Urothelium cell line (cell line): Measurements from ENCODE around the gene RANBP17.
"Not testable (repeated sequence)": the region's sequence is repeated elsewhere in the genome, so short reads cannot be mapped to it uniquely, and the experiment has no call there.

Experiments
- DNase-seq: peaks from one replicate; pipeline ENCODE4 v3.0.0; 2011; ENCODE audit warnings: low spot score, mixed read lengths
- FAIRE-seq: peaks from 2 replicates; lab custom pipeline; 2011; peaks lifted over from hg19 to GRCh38; lab: Jason Lieb, UNC

RANBP17 gene

GRCh38 chr5:171275841-171276544, 414.2 kb downstream of the RANBP17 start:
- no peak for DNase-seq

GRCh38 chr5:171283753-171284152, 421.9 kb downstream of the RANBP17 start:
- DNase-seq (no peak), FAIRE-seq (no peak)

More at GRCh38 chr5:171275841-171276544, 414.2 kb downstream of the RANBP17 start:
- FAIRE-seq, result no peak

- FAIRE-seq (no peak), DNase-seq (no peak)
Measured at GRCh38 chr5:171285465-171285864, 423.6 kb downstream of the RANBP17 start.

GRCh38 chr5:171288066-171288465, 426.2 kb downstream of the RANBP17 start:
- FAIRE-seq (no peak), DNase-seq (peak; percentile 56)

- FAIRE-seq, result no peak
- DNase-seq, result no peak
Measured at GRCh38 chr5:171291371-171291770, 429.6 kb downstream of the RANBP17 start.

- FAIRE-seq, result no peak
- DNase-seq, result no peak
Measured at GRCh38 chr5:171295299-171295698, 433.5 kb downstream of the RANBP17 start.

- DNase-seq (no peak), FAIRE-seq (no peak)
Measured at GRCh38 chr5:171295801-171296200, 434.0 kb downstream of the RANBP17 start.

GRCh38 chr5:171297941-171298340, 436.1 kb downstream of the RANBP17 start:
- not testable (repeated sequence) for FAIRE-seq

GRCh38 chr5:171299228-171299627, 437.4 kb downstream of the RANBP17 start:
- DNase-seq, result no peak
- no peak for FAIRE-seq

More at GRCh38 chr5:171297941-171298340, 436.1 kb downstream of the RANBP17 start:
- not testable (repeated sequence) for DNase-seq

GRCh38 chr5:171299851-171300250, 438.0 kb downstream of the RANBP17 start:
- FAIRE-seq, result no peak
- DNase-seq, result no peak

GRCh38 chr5:171300358-171300757, 438.5 kb downstream of the RANBP17 start:
- FAIRE-seq, result no peak

GRCh38 chr5:171306166-171306565, 444.3 kb downstream of the RANBP17 start:
- DNase-seq (no peak), FAIRE-seq (no peak)

More at GRCh38 chr5:171300358-171300757, 438.5 kb downstream of the RANBP17 start:
- DNase-seq, result no peak

GRCh38 chr5:171306781-171307591, 445.2 kb downstream of the RANBP17 start:
- FAIRE-seq, result no peak
- DNase-seq, result no peak

- no peak for FAIRE-seq
- no peak for DNase-seq
Measured at GRCh38 chr5:171307789-171308452, 446.1 kb downstream of the RANBP17 start.

GRCh38 chr5:171308453-171309275, 446.8 kb downstream of the RANBP17 start, which contains the start of gene TLX3:
TSS of gene TLX3 (plus strand) at chr5:171309248. CDS start at chr5:171309366, 118 bp downstream.
- no peak for FAIRE-seq
- DNase-seq, result no peak

- no peak for FAIRE-seq
- no peak for DNase-seq
Measured at GRCh38 chr5:171309276-171310211, 447.7 kb downstream of the RANBP17 start.

GRCh38 chr5:171310212-171310818, 448.5 kb downstream of the RANBP17 start:
- no peak for DNase-seq
- no peak for FAIRE-seq

GRCh38 chr5:171310819-171311321, 449.1 kb downstream of the RANBP17 start:
- DNase-seq (no peak), FAIRE-seq (no peak)
